GM23338 (cell line): Measurements from ENCODE around the gene DHX30. TPM values are rescaled to one million over a fixed set of nuclear protein-coding genes. Genes with fewer than 3 reads are reported as not detected.

Experiments used
- ATAC-seq: fragments of 200-7000 bp; cut with Tn5 transposase; 3 replicates; pipeline ENCODE4 v1.9.1; 2020
- DNase-seq: peaks from one replicate; pipeline ENCODE4 v3.0.0-alpha.2; 2015; ENCODE audit warnings: low spot score
- H2AFZ ChIP-seq: fragments of 200-600 bp; sonication (generic); 2 replicates; pipeline ENCODE4 v1.8.0; 2016; ENCODE audit warnings: antibody characterized with exemption, mild to moderate bottlenecking, moderate library complexity
- H3F3A ChIP-seq: fragments of 200-600 bp; sonication (generic); replicated peaks from 2 replicates; pipeline ENCODE4 v1.8.0; 2017; ENCODE audit warnings: antibody characterized with exemption, mixed run types, low read depth
- H3K27ac ChIP-seq: fragments of 200-600 bp; sonication (generic); 2 replicates; pipeline ENCODE4 v1.6.1; 2016; ENCODE audit warnings: low read depth
- H3K27me3 ChIP-seq: fragments of 200-600 bp; sonication (generic); 2 replicates; pipeline ENCODE4 v1.8.0; 2016; ENCODE audit warnings: mild to moderate bottlenecking, mixed run types, moderate library complexity; ENCODE audit not compliant: insufficient read depth
- H3K36me3 ChIP-seq: fragments of 200-600 bp; sonication (generic); 2 replicates; pipeline ENCODE4 v1.8.0; 2016; ENCODE audit warnings: mild to moderate bottlenecking; ENCODE audit not compliant: insufficient read depth
- H3K4me1 ChIP-seq: fragments of 200-600 bp; sonication (generic); 2 replicates; pipeline ENCODE4 v1.8.0; 2016; ENCODE audit warnings: mild to moderate bottlenecking, moderate library complexity; ENCODE audit not compliant: insufficient read depth
- H3K4me2 ChIP-seq: fragments of 200-600 bp; sonication (generic); 2 replicates; pipeline ENCODE4 v1.7.1; 2017; ENCODE audit warnings: mixed run types
- H3K4me3 ChIP-seq: fragments of 200-600 bp; sonication (generic); 2 replicates; pipeline ENCODE4 v1.6.1; 2016; ENCODE audit warnings: mixed run types
- H3K79me2 ChIP-seq: fragments of 200-600 bp; sonication (generic); replicated peaks from 2 replicates; pipeline ENCODE4 v1.8.0; 2017; ENCODE audit warnings: mild to moderate bottlenecking; ENCODE audit not compliant: insufficient read depth
- H3K9me2 ChIP-seq: fragments of 200-600 bp; sonication (generic); 2 replicates; pipeline ENCODE4 v1.8.0; 2017; ENCODE audit not compliant: insufficient read depth
- H4K20me1 ChIP-seq: fragments of 200-600 bp; sonication (generic); replicated peaks from 2 replicates; pipeline ENCODE4 v1.8.0; 2017; ENCODE audit warnings: mild to moderate bottlenecking; ENCODE audit not compliant: insufficient read depth
- H3K27ac Mint-ChIP-seq: 2 replicates; pipeline ENCODE4 v1.8.0; 2020; ENCODE audit warnings: inconsistent platforms, mild to moderate bottlenecking, moderate library complexity, mixed read lengths
- H3K27me3 Mint-ChIP-seq: 3 replicates; pipeline ENCODE4 v1.8.0; 2022; ENCODE audit warnings: low read depth, mild to moderate bottlenecking, moderate library complexity, mixed read lengths, inconsistent platforms; ENCODE audit not compliant: insufficient read depth, poor library complexity
- H3K36me3 Mint-ChIP-seq: 3 replicates; pipeline ENCODE4 v1.8.0; 2021; ENCODE audit warnings: low read depth, mild to moderate bottlenecking, inconsistent platforms, moderate library complexity, mixed read lengths
- H3K4me1 Mint-ChIP-seq: 3 replicates; pipeline ENCODE4 v1.8.0; 2020; ENCODE audit warnings: mild to moderate bottlenecking, inconsistent platforms, mixed read lengths
- H3K4me3 Mint-ChIP-seq: 3 replicates; pipeline ENCODE4 v1.8.0; 2021; ENCODE audit warnings: moderate library complexity, mild to moderate bottlenecking, inconsistent platforms, mixed read lengths
- H3K9me3 Mint-ChIP-seq: 3 replicates; pipeline ENCODE4 v1.8.0; 2020; ENCODE audit warnings: moderate library complexity, mild to moderate bottlenecking, inconsistent platforms, mixed read lengths
- EZH2 ChIP-seq: fragments of 200-600 bp; sonication (generic); IDR thresholded peaks from one replicate; pipeline ENCODE4 v1.8.0; 2017; ENCODE audit warnings: antibody characterized with exemption, mild to moderate bottlenecking, low read depth; ENCODE audit not compliant: unreplicated experiment
- JUNB ChIP-seq: IDR thresholded peaks from one replicate; pipeline ENCODE4 v1.6.1; 2016; ENCODE audit warnings: antibody characterized with exemption; ENCODE audit not compliant: unreplicated experiment
- NANOG ChIP-seq: IDR thresholded peaks from 2 replicates; pipeline ENCODE4 v1.6.1; 2016; ENCODE audit warnings: antibody characterized with exemption, borderline replicate concordance
- POLR2AphosphoS5 ChIP-seq: IDR thresholded peaks from 2 replicates; pipeline ENCODE4 v1.6.1; 2016; ENCODE audit warnings: antibody characterized with exemption, low read depth
- polyA plus RNA-seq: library from polyadenylated mRNA; unstranded; fragments of >200 nt; fragmentation: Nextera tagmentation; extraction: Ambion mirVana; gene quantifications from 2 replicates; pipeline ENCODE4 v1.2.1, GENCODE V29; 2016
- total RNA-seq: library from RNA; depleted of rRNA; stranded (reverse); fragments of >200 nt; shearing (Covaris generic); gene quantifications from 2 replicates; pipeline ENCODE4 v1.2.3, GENCODE V29; 2014
- TF ChIP-seq, protein P1 (sequence below): fragments of 250-450 bp; sonication (Bioruptor Pico); IDR thresholded peaks from 2 replicates; pipeline ENCODE4 v1.5.0; 2020; ENCODE audit warnings: mild to moderate bottlenecking, moderate library complexity

DHX30 gene
- total and polyA plus RNA-seq, 2 experiments from 2014 or later, result 47.5 to 125 TPM

DNA sequence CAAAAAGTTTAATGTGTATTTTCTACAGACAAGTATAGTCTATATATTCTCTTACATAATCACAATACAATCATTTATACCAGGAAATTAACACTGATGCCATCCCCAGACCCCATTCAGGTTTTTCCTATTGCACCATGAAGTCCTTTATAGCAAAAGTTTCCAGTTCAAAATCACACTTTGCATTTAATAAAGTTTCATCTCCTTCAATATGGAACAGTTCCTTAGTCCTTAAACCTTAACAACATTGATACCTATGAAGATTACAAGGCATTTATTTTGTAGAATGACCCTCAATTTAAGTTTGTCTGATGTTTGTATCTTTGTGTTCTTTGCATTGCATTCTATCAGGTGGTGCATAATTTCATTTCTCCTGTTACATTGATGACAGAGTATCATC is 19.3 kb upstream of the DHX30 start (continued):
- TF ChIP-seq, protein P1, sequence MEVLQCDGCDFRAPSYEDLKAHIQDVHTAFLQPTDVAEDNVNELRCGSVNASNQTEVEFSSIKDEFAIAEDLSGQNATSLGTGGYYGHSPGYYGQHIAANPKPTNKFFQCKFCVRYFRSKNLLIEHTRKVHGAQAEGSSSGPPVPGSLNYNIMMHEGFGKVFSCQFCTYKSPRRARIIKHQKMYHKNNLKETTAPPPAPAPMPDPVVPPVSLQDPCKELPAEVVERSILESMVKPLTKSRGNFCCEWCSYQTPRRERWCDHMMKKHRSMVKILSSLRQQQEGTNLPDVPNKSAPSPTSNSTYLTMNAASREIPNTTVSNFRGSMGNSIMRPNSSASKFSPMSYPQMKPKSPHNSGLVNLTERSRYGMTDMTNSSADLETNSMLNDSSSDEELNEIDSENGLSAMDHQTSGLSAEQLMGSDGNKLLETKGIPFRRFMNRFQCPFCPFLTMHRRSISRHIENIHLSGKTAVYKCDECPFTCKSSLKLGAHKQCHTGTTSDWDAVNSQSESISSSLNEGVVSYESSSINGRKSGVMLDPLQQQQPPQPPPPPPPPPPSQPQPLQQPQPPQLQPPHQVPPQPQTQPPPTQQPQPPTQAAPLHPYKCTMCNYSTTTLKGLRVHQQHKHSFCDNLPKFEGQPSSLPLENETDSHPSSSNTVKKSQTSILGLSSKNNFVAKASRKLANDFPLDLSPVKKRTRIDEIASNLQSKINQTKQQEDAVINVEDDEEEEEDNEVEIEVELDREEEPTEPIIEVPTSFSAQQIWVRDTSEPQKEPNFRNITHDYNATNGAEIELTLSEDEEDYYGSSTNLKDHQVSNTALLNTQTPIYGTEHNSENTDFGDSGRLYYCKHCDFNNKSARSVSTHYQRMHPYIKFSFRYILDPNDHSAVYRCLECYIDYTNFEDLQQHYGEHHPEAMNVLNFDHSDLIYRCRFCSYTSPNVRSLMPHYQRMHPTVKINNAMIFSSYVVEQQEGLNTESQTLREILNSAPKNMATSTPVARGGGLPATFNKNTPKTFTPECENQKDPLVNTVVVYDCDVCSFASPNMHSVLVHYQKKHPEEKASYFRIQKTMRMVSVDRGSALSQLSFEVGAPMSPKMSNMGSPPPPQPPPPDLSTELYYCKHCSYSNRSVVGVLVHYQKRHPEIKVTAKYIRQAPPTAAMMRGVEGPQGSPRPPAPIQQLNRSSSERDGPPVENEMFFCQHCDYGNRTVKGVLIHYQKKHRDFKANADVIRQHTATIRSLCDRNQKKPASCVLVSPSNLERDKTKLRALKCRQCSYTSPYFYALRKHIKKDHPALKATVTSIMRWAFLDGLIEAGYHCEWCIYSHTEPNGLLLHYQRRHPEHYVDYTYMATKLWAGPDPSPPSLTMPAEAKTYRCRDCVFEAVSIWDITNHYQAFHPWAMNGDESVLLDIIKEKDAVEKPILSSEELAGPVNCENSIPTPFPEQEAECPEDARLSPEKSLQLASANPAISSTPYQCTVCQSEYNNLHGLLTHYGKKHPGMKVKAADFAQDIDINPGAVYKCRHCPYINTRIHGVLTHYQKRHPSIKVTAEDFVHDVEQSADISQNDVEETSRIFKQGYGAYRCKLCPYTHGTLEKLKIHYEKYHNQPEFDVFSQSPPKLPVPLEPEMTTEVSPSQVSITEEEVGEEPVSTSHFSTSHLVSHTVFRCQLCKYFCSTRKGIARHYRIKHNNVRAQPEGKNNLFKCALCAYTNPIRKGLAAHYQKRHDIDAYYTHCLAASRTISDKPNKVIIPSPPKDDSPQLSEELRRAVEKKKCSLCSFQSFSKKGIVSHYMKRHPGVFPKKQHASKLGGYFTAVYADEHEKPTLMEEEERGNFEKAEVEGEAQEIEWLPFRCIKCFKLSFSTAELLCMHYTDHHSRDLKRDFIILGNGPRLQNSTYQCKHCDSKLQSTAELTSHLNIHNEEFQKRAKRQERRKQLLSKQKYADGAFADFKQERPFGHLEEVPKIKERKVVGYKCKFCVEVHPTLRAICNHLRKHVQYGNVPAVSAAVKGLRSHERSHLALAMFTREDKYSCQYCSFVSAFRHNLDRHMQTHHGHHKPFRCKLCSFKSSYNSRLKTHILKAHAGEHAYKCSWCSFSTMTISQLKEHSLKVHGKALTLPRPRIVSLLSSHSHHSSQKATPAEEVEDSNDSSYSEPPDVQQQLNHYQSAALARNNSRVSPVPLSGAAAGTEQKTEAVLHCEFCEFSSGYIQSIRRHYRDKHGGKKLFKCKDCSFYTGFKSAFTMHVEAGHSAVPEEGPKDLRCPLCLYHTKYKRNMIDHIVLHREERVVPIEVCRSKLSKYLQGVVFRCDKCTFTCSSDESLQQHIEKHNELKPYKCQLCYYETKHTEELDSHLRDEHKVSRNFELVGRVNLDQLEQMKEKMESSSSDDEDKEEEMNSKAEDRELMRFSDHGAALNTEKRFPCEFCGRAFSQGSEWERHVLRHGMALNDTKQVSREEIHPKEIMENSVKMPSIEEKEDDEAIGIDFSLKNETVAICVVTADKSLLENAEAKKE (CRISPR knock-in tag), result no peak

DNA sequence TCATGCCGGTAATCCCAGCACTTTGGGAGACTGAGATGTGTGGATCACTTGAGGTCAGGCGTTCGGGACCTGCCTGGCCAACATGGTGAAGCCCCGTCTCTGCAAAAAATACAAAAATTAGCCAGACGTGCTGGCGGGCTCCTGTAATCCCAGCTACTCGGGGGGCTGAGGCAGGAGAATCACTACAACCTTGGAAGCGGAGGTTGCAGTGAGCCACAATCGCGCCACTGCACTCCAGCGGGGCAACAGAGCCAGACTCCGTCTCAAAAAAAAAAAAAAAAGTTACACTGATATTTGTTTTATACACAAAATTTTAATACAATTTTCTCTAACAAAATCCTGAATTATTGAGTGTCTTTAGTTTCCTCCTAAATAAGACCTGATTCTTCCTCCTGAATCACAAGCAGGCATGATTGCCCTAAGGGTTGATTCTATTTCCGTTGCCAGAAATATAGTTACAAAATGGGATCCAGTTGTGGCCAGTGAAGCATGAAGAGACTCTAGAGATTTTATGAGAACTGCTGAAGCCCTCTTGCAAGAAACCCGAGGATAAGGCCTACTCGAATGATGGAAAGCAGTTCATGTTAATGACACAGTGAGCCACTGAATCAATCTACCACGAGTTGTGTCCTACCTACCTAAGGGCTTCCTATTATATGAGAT is 11.6 kb upstream of the DHX30 start:
- Mint-ChIP-seq H3K27ac (no peak overlapping the region), H3K9me3 (peaks cover 7% of the 10 kb centered on the region; the same call in 1 of the 3 replicates), H3K4me1 (no peaks in the 10 kb centered on the region), H3K4me3 (no peak overlapping the region), H3K36me3 (no peaks in the 10 kb centered on the region), H3K27me3 (peaks cover 3% of the 10 kb centered on the region)
- DNase-seq, result no peak
- no peaks in the 10 kb centered on the region for H3F3A ChIP-seq
- no peaks in the 10 kb centered on the region for H3K79me2 ChIP-seq
- no peak overlapping the region for H3K4me3 ChIP-seq
- no peak for ATAC-seq
- no peak overlapping the region for H2AFZ ChIP-seq
- no peak overlapping the region for H3K27ac ChIP-seq
- H3K27me3 ChIP-seq, result no peaks in the 10 kb centered on the region
- H3K4me1 ChIP-seq, result no peaks in the 10 kb centered on the region
- H3K9me2 ChIP-seq, result no peaks in the 10 kb centered on the region
- no peak overlapping the region for H3K4me2 ChIP-seq
- no peaks in the 10 kb centered on the region for H4K20me1 ChIP-seq
- H3K36me3 ChIP-seq, result no peaks in the 10 kb centered on the region
- TF ChIP-seq NANOG (no peak), JUNB (no peak), EZH2 (no peak), POLR2AphosphoS5 (no peak)
- TF ChIP-seq, protein P1 (CRISPR knock-in tag), result no peak
